ENCODE results near the gene SMC3.

GRCh38 chr10:110566472-110567200 lies 859 bp upstream of the SMC3 start:
- no peak for TF ChIP-seq CTCF (IDR thresholded peaks at IDR 0.05)
- TF ChIP-seq POLR2A (IDR thresholded peaks at IDR 0.05), result no peak
- no peak for TF ChIP-seq POLR2AphosphoS5 (IDR thresholded peaks at IDR 0.05)
